ENCODE data around the gene GRPEL2. TPM values are rescaled to one million over a fixed set of nuclear protein-coding genes. Genes with fewer than 3 reads are reported as not detected.

Gene GRPEL2
- total and polyA plus RNA-seq, 2 experiments from 2014 or later, result 7.6 to 19.6 TPM

DNA sequence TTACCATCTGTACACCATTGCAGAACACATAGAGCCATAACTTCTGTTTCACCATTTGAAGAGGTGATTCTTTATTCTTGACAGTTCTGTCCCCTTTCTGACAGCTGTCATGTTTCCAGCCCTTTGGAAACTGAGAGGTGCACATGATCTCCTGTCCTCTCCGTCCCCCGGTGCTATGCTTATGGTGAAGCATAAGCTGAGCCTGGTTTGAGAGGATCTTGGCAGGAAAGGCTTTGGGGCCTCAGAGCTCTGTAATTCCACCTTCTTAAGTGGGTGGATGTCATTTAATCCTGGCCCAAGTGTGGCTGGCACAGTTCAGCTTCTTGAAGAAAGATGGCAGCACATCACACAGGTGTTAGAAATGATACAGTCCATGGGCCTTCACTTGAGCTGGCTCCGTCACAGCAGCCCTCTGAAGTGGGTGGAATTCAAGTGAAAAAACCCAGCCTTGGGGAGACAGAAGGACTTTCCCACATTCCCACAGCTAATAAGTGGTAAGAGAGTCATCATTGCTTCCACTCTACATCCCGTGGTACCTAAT lies 30.7 kb upstream of the GRPEL2 start:
- WGBS (ENCODE audit: low lambda C conversion rate, missing lambda C conversion rate), result 82% methylated on average over 4 of the region's 4 CpGs
- H3K79me2 ChIP-seq, result no peaks in the 10 kb centered on the region

DNA sequence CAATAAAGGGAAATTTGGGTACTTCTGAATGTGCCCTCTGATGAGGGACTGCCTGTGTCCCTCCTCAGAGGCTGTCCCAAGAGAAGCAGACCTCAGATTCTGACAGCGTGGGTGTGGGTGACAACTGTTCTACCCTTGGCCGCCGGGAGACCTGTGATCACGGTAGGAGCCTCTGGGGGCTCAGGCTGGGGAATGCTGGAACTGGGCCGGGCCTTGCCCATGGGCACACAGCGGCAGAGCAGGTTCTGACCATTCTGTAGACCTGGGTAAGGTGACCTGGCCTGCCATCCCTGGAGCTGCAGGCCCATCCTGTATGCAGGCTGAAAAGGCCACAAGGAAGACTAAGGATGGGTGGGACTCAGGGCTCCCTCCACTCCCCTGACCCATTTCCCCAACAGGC lies 29.5 kb upstream of the GRPEL2 start:
- no peaks in the 10 kb centered on the region for H3K9me3 ChIP-seq (ENCODE audit: low read depth)
- DNase-seq (ENCODE audit: low spot score), result no peak
- H2AFZ ChIP-seq, result no peak overlapping the region
- H3K4me2 ChIP-seq, result no peak overlapping the region
- peaks cover 8% of the 10 kb centered on the region for H3K4me1 ChIP-seq (ENCODE audit: insufficient read depth)
- H4K20me1 ChIP-seq (ENCODE audit: insufficient read depth, poor library complexity, severe bottlenecking), result no peaks in the 10 kb centered on the region
- H3K27ac ChIP-seq, result no peak overlapping the region
- H3K36me3 ChIP-seq (replicated peaks; ENCODE audit: insufficient read depth, low read depth), result no peaks in the 10 kb centered on the region
- WGBS (ENCODE audit: low lambda C conversion rate, missing lambda C conversion rate), result 86% methylated on average over 6 of the region's 6 CpGs
- H3K27me3 ChIP-seq, result no peaks in the 10 kb centered on the region
- no peaks in the 10 kb centered on the region for H3K9me2 ChIP-seq (replicated peaks; ENCODE audit: insufficient read depth)
- TF ChIP-seq EZH2 (IDR thresholded peaks at IDR 0.05; ENCODE audit: borderline replicate concordance), result no peak
- no peak for TF ChIP-seq EZH2phosphoT487 (IDR thresholded peaks at IDR 0.05; ENCODE audit: low read depth, severe bottlenecking, unreplicated experiment)
- TF ChIP-seq, protein P1, sequence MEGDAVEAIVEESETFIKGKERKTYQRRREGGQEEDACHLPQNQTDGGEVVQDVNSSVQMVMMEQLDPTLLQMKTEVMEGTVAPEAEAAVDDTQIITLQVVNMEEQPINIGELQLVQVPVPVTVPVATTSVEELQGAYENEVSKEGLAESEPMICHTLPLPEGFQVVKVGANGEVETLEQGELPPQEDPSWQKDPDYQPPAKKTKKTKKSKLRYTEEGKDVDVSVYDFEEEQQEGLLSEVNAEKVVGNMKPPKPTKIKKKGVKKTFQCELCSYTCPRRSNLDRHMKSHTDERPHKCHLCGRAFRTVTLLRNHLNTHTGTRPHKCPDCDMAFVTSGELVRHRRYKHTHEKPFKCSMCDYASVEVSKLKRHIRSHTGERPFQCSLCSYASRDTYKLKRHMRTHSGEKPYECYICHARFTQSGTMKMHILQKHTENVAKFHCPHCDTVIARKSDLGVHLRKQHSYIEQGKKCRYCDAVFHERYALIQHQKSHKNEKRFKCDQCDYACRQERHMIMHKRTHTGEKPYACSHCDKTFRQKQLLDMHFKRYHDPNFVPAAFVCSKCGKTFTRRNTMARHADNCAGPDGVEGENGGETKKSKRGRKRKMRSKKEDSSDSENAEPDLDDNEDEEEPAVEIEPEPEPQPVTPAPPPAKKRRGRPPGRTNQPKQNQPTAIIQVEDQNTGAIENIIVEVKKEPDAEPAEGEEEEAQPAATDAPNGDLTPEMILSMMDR (IDR thresholded peaks at IDR 0.05; ENCODE audit: poor library complexity), result no peak
- H3K79me2 ChIP-seq, result no peaks in the 10 kb centered on the region
- H3K4me3 ChIP-seq, result no peak overlapping the region

More for the DNA sequence above, 30.7 kb upstream of the GRPEL2 start:
- Histone ChIP-seq H3K4me1 (ENCODE audit: insufficient read depth) (no peaks in the 10 kb centered on the region), H3K9me3 (ENCODE audit: low read depth) (no peaks in the 10 kb centered on the region), H3K27ac (no peak overlapping the region), H3K27me3 (no peaks in the 10 kb centered on the region), H3K9me2 (replicated peaks; ENCODE audit: insufficient read depth) (no peaks in the 10 kb centered on the region), H3K4me2 (no peak overlapping the region), H3K4me3 (no peak overlapping the region), H2AFZ (no peak overlapping the region), H3K36me3 (replicated peaks; ENCODE audit: insufficient read depth, low read depth) (no peaks in the 10 kb centered on the region), H4K20me1 (ENCODE audit: insufficient read depth, poor library complexity, severe bottlenecking) (no peaks in the 10 kb centered on the region)
- TF ChIP-seq EZH2phosphoT487 (IDR thresholded peaks at IDR 0.05; ENCODE audit: low read depth, severe bottlenecking, unreplicated experiment), result no peak
- TF ChIP-seq, protein P1 (IDR thresholded peaks at IDR 0.05; ENCODE audit: poor library complexity), result no peak
- TF ChIP-seq EZH2 (IDR thresholded peaks at IDR 0.05; ENCODE audit: borderline replicate concordance), result no peak
- DNase-seq (ENCODE audit: low spot score), result no peak

DNA sequence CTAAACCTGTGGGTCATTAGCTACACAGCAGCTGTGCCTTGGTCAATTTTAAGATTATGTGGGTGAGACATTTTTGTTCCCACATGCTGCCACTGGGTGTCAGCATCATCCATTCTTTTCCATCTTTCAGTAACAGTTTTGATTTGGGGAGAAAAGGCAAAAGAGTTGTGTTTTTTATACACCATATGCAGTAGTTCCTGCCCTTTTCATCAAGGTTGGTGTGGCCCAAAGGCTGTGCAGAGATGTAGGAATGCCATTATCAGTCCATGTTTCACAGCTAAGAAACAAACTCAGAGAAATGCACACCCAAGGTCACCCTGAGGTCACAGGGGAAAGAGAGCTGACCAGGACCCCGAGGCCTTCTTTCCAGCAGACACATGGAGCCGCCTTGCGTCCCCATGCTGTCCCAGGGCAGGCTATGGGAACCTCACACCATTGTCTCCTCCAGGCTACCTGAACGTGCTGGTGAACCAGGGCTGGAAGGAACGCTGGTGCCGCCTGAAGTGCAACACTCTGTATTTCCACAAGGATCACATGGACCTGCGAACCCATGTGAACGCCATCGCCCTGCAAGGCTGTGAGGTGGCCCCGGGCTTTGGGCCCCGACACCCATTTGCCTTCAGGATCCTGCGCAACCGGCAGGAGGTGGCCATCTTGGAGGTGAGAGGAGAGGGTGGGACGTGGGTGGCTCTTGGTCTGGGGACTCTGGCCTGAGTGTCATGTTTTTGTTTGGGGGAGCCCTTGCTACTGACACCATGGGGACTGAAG lies 27.8 kb upstream of the GRPEL2 start:
- no peaks in the 10 kb centered on the region for H3K9me3 ChIP-seq (ENCODE audit: low read depth)
- H3K79me2 ChIP-seq, result no peaks in the 10 kb centered on the region
- TF ChIP-seq, protein P1 (IDR thresholded peaks at IDR 0.05; ENCODE audit: poor library complexity), result peak; percentile 80
- TF ChIP-seq EZH2 (IDR thresholded peaks at IDR 0.05; ENCODE audit: borderline replicate concordance), result no peak
- peak; percentile 56 for DNase-seq (ENCODE audit: low spot score)
- no peaks in the 10 kb centered on the region for H4K20me1 ChIP-seq (ENCODE audit: insufficient read depth, poor library complexity, severe bottlenecking)
- no peaks in the 10 kb centered on the region for H3K27me3 ChIP-seq
- H3K4me1 ChIP-seq (ENCODE audit: insufficient read depth), result peaks cover 25% of the 10 kb centered on the region
- no peaks in the 10 kb centered on the region for H3K36me3 ChIP-seq (replicated peaks; ENCODE audit: insufficient read depth, low read depth)
- no peak overlapping the region for H3K4me2 ChIP-seq
- 88% methylated on average over 14 of the region's 14 CpGs for WGBS (ENCODE audit: low lambda C conversion rate, missing lambda C conversion rate)
- no peaks in the 10 kb centered on the region for H3K9me2 ChIP-seq (replicated peaks; ENCODE audit: insufficient read depth)
- no peak overlapping the region for H3K4me3 ChIP-seq
- H2AFZ ChIP-seq, result no peak overlapping the region
- H3K27ac ChIP-seq, result no peak overlapping the region

Data from hepatocyte (in vitro differentiated cells).